GM13976 (cell line): Measurements from ENCODE around the gene AQP11.
"Not testable (repeated sequence)": the region's sequence is repeated elsewhere in the genome, so short reads cannot be mapped to it uniquely, and the experiment has no call there.

Experiments
- DNase-seq: peaks from one replicate; pipeline ENCODE4 v3.0.0; 2012; ENCODE audit warnings: low spot score
- in situ Hi-C: fragments of 300-500 bp; cut with MboI; formaldehyde crosslinking; loops from one replicate; pipeline ENCODE4 v1.12.0; 2022; ENCODE audit warnings: low sequenced_read_pairs, mixed read lengths, inconsistent platforms; ENCODE audit not compliant: unreplicated experiment
- TF ChIP-seq, protein P1 (sequence below): IDR thresholded peaks from 2 replicates; pipeline ENCODE4 v1.5.1; 2012; ENCODE audit warnings: borderline replicate concordance, mild to moderate bottlenecking; ENCODE audit not compliant: insufficient read depth; ENCODE audit errors: extremely low read depth, missing control alignments, control extremely low read depth

Gene AQP11

DNA sequence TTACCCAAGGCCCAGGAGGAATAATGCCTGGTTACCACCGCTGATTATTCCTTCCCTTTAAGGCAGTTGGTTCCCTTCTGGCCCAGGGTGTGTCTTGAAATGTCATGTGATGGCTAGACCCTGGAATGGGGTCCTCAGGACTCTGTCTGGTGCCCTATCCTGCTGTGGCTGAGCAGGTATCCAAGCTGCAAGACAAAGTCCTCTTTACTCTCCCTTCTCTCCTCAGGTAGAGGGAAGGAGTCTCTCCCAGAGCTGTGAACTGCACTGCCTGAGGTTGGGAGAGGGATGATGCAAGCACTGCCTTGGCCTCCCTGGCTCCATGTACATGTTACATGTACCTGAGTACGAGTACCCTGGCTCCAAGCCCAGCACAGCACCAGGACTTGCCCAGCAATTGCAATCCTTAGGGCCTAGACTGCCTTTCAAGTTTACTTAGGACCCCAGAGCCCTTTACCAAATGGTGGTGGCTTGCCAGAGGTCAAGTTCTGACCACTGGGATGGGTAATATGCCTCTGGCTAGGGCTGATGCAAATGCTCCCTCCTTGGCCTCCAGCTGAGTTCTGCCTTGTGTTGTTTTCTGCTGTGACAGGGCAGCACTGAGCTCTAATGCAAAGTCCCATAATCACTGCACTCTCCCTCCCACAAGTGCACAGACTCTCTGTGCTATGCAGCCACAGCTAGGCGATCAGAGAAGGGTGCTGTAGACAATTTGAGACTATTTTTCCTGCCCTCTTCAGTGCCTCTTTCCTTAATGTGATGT is 20.7 kb upstream of the AQP11 start:
- DNase-seq: no peak
- TF ChIP-seq, protein P1, sequence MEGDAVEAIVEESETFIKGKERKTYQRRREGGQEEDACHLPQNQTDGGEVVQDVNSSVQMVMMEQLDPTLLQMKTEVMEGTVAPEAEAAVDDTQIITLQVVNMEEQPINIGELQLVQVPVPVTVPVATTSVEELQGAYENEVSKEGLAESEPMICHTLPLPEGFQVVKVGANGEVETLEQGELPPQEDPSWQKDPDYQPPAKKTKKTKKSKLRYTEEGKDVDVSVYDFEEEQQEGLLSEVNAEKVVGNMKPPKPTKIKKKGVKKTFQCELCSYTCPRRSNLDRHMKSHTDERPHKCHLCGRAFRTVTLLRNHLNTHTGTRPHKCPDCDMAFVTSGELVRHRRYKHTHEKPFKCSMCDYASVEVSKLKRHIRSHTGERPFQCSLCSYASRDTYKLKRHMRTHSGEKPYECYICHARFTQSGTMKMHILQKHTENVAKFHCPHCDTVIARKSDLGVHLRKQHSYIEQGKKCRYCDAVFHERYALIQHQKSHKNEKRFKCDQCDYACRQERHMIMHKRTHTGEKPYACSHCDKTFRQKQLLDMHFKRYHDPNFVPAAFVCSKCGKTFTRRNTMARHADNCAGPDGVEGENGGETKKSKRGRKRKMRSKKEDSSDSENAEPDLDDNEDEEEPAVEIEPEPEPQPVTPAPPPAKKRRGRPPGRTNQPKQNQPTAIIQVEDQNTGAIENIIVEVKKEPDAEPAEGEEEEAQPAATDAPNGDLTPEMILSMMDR: no peak
- in situ Hi-C loops: loop anchor here (25.0 kb wide), 1 partner anchor 382 kb away; no protein-coding TSS in a partner anchor

DNA sequence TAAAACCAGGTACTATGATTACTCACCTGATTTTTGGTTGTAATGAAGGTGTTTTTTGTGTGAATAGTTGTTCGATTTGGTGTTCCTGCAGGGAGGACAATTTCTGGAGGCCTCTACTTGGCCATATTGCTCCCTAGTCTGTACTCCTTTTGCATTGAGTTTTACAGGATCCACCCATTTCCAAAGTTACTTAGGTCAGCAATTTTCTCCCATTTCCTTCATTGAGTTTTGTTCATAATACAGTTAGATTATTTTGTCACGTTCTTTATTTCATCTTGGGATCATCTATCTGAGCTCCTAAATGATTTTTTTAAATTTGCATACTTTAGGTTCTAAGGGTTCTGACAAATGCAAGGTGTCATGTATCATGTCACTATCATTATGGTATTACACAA is 20.1 kb upstream of the AQP11 start:
- in situ Hi-C loops: loop anchor here (25.0 kb wide), 1 partner anchor 382 kb away; no protein-coding TSS in a partner anchor
- TF ChIP-seq, protein P1: no peak
- no peak for DNase-seq

DNA sequence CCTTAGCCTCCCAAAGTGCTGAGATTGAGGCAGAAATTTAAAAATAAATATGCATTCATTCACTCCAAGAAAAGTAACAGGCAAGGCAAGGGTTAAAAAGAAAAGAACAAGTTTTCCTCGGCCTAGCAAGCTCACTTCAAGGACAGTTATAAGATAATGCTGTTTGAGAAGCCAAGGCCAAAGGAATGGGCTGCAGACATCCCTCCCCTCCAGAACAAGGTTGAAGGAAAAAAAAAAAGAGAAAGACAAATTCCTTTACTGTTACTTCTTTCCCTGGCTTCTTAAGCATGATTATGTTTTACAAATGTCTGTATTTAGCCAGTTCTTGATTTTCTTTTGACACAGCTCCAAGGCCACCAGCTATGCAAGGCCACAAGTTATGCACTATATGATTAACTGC is 18.9 kb upstream of the AQP11 start:
- not testable (repeated sequence) for DNase-seq
- in situ Hi-C loops: loop anchor here (25.0 kb wide), 1 partner anchor 384 kb away; no protein-coding TSS in a partner anchor

DNA sequence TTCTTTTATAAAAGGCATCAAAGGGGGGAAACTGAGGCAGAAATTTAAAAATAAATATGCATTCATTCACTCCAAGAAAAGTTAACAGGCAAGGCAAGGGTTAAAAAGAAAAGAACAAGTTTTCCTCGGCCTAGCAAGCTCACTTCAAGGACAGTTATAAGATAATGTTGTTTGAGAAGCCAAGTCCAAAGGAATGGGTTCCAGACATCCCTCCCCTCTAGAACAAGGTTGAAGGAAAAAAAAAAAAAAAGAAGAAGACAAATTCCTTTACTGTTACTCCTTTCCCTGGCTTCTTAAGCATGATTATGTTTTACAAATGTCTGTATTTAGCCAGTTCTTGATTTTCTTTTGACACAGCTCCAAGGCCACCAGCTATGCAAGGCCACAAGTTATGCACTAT is 14.3 kb upstream of the AQP11 start:
- DNase-seq, in situ Hi-C loops: not testable (repeated sequence)

DNA sequence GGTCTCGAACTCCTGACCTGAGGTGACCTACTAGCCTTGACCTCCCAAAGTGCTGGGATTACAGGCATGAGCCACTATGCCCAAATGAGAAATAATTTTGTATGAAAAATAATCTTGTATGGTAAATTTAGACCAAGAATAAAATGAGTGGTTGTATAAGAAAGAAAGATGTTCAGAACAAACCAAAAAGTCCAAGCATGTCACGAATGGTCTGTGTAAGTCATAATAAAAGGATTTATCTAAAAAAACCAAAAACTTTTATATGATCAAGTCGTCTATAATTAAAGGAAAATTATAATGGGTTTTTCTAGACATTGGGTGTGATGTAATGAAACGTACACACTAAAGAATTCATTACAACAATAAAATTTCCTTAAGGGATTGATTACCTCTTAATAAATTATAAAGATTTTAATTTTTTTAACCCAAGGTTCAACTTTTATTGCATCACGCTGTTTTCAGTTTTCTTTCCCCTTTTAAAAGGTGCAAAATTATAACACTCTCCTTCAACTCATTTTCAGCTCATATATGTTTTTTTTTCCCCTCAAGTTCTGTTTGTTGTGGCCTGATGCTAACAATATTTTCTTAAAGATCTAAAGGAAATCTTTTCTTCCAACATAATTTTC is 8.9 kb upstream of the AQP11 start:
- in situ Hi-C loops: no loop called here
- TF ChIP-seq, protein P1: no peak
- DNase-seq: no peak

DNA sequence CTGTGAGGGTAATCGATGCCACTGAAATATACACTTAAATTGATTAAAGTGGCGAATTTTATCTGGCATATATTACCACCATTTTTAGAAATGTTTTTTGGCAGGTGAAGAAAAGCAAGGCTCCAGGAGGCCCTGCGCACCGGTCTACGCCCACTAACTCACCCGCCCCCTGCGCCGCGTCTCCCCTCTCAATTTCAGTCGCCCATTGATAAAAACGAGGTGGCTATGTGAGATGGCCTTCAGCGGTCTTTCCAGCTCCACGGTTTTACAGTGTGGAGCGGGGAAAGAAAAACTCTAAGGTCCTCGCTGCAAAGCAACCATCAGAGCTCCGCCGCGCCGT is 602 bp upstream of the AQP11 start:
- TF ChIP-seq, protein P1: no peak
- no peak for DNase-seq
- in situ Hi-C loops: no loop called here

DNA sequence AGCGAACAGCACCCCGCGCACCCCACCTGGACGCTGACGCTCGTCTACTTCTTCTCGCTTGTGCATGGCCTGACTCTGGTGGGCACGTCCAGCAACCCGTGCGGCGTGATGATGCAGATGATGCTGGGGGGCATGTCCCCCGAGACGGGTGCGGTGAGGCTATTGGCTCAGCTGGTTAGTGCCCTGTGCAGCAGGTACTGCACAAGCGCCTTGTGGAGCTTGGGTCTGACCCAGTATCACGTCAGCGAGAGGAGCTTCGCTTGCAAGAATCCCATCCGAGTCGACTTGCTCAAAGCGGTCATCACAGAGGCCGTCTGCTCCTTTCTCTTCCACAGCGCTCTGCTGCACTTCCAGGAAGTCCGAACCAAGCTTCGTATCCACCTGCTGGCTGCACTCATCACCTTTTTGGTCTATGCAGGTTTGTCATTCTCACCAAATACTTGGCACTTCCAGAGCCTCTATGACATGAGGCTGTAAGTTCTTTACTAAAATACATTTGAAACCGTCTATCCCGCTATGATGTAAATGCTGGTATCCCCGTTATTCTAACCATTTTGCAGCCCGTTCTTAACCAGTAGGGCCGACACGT is 535 bp downstream of the AQP11 start:
- in situ Hi-C loops: no loop called here
- DNase-seq: no peak
- TF ChIP-seq, protein P1: no peak
